ENCODE data around the gene HNRNPC. TPM values are rescaled to one million over a fixed set of nuclear protein-coding genes. Genes with fewer than 3 reads are reported as not detected.

The HNRNPC gene
- total and polyA plus RNA-seq, 10 of the 15 experiments (the other 5 are each of a cell fraction or from before 2014, with no cell fraction given) = 679 to 1,492 (median 1,262) TPM

- ATAC-seq = no peak
These were observed 98.1 kb downstream of the HNRNPC start for GRCh38 chr14:21171128-21171527.

More at GRCh38 chr14:21171128-21171527, 98.1 kb downstream of the HNRNPC start:
- H3K36me3 ChIP-seq (ENCODE audit: control insufficient read depth in 2 of 2, insufficient read depth in 2 of 2, low read length in 1 of 2) = no peaks in the 10 kb centered on the region
- ChIA-PET RAD21 (ENCODE audit: unreplicated experiment) (no interaction called here), POLR2A (no interaction called here), SMC1A (ENCODE audit: uncharacterized antibody, unreplicated experiment) (no interaction called here), CTCF (interaction anchor here (0.7 kb wide), 1 partner anchor 11 kb away, joined by 3 read pairs; no protein-coding TSS in a partner anchor)
- no TSS peak for BruUV-seq (replicated peaks)
- no peak overlapping the region for H2AFZ ChIP-seq (ENCODE audit: control insufficient read depth, low read depth, low read length)
- no peaks in the 10 kb centered on the region for H3K79me2 ChIP-seq (ENCODE audit: control insufficient read depth, insufficient read depth, low read length)
- H3K4me2 ChIP-seq (ENCODE audit: control insufficient read depth, insufficient read depth) = no peak overlapping the region
- H3K4me1 ChIP-seq (ENCODE audit: control insufficient read depth, insufficient read depth, low read length) = no peaks in the 10 kb centered on the region
- no peaks in the 10 kb centered on the region for H3K9me3 ChIP-seq (replicated peaks; ENCODE audit: control insufficient read depth, insufficient read depth, low read length)
- H3K27ac ChIP-seq (ENCODE audit: control insufficient read depth, insufficient read depth) = no peak overlapping the region
- in situ Hi-C loops (cut with MboI) = no loop called here
- no peak for FAIRE-seq
- no peak overlapping the region for H3K4me3 ChIP-seq
- no peaks in the 10 kb centered on the region for H4K20me1 ChIP-seq (ENCODE audit: control insufficient read depth, insufficient read depth)
- intact Hi-C loops (cut with micrococcal nuclease; ENCODE audit: unreplicated experiment) = no loop called here
- TF ChIP-seq FOS (IDR thresholded peaks at IDR 0.05; ENCODE audit: borderline replicate concordance, extremely low read depth, insufficient read length) (no peak), RUNX3 (IDR thresholded peaks at IDR 0.05; ENCODE audit: low read length) (no peak), USF1 (IDR thresholded peaks at IDR 0.05; ENCODE audit: borderline replicate concordance, extremely low read length, insufficient read depth, low read depth, low read length) (no peak), NR2F1 (conservative IDR thresholded peaks at IDR 0.05) (no peak), BMI1 (IDR thresholded peaks at IDR 0.05; ENCODE audit: borderline replicate concordance) (no peak), BACH1 (IDR thresholded peaks at IDR 0.05; ENCODE audit: borderline replicate concordance) (no peak), EED (IDR thresholded peaks at IDR 0.05; ENCODE audit: low read depth) (no peak), SRF (IDR thresholded peaks at IDR 0.05; ENCODE audit: low read depth in 2 of 2, low read length in 2 of 2) (no peak), MEF2B (IDR thresholded peaks at IDR 0.05; ENCODE audit: partially characterized antibody, poor library complexity, severe bottlenecking) (no peak), ZBTB40 (IDR thresholded peaks at IDR 0.05; ENCODE audit: borderline replicate concordance) (no peak)
- WGBS (ENCODE audit: insufficient coverage, insufficient replicate concordance, low lambda C conversion rate, missing lambda C conversion rate) = 35% methylated on average over 2 of the region's 2 CpGs
- no peak overlapping the region for H3K9ac ChIP-seq (ENCODE audit: control insufficient read depth, insufficient read depth, low read length)
- H3K27me3 ChIP-seq (replicated peaks in 1 of 2; ENCODE audit: control insufficient read depth in 2 of 2, insufficient read depth in 2 of 2, low read length in 1 of 2) = no peaks in the 10 kb centered on the region; a peak in 1 of 4 replicates
- DNase-seq (ENCODE audit: low read depth, low spot score) = no peak

Measured in GM12878 (cell line).